HepG2 (cell line): ENCODE data around the gene F2RL2. TPM values are rescaled to one million over a fixed set of nuclear protein-coding genes. Genes with fewer than 3 reads are reported as not detected.

Experiments
- ATAC-seq: fragments of 200-7000 bp; cut with Tn5 transposase; 3 replicates; pipeline ENCODE4 v1.9.1; 2020; ENCODE audit warnings: mild to moderate bottlenecking, moderate library complexity
- BruUV-seq: library from RNA; stranded (reverse); fragments of 400-500 nt; replicated peaks from 2 replicates; lab custom pipeline; 2021; lab: Mats Ljungman, UMichigan
- CTCF ChIA-PET: fragments of 300-600 bp; formaldehyde crosslinking; extraction: SDS; loops from one replicate; lab custom pipeline; 2021; ENCODE audit warnings: low total read pairs, inconsistent platforms, low intra/inter-chr PET ratio; lab: Yijun Ruan, JAX
- POLR2A ChIA-PET: fragments of 350-600 bp; sonication (Branson Sonifier 250); formaldehyde crosslinking; loops from one replicate; lab custom pipeline; 2020; ENCODE audit warnings: antibody characterized with exemption, inconsistent platforms; lab: Yijun Ruan, JAX
- DNase-seq: peaks from one replicate; pipeline ENCODE4 v3.0.0-alpha.2; 2015; ENCODE audit warnings: low spot score
- FAIRE-seq: peaks from 3 replicates; lab custom pipeline; 2011; peaks lifted over from hg19 to GRCh38; lab: Jason Lieb, UNC
- H2AFZ ChIP-seq: one replicate; pipeline ENCODE4 v1.6.1; 2011; ENCODE audit warnings: low read length, inconsistent platforms
- H3K27ac ChIP-seq: fragments of 300-600 bp; 3 replicates; pipeline ENCODE4 v1.8.0; 2011; ENCODE audit warnings: mixed run types, mild to moderate bottlenecking, mixed read lengths, low read length, inconsistent platforms; ENCODE audit not compliant: insufficient read depth; ENCODE audit errors: extremely low read length
- H3K27me3 ChIP-seq, 2 experiments: fragments of 200-600 bp in 1 of 2; 2 replicates in 1 of 2; 3 replicates in 1 of 2; pipeline versions ENCODE4 v1.6.0 to v1.8.0; 2011; ENCODE audit warnings: low read length in 2 of 2, mild to moderate bottlenecking in 2 of 2, moderate library complexity in 2 of 2, inconsistent platforms in 1 of 2; ENCODE audit not compliant: insufficient read depth in 2 of 2, control insufficient read depth in 1 of 2
- H3K36me3 ChIP-seq, 2 experiments: fragments of 200-600 bp in 1 of 2; replicated peaks in 1 of 2; 2 replicates in 1 of 2; 3 replicates in 1 of 2; pipeline versions ENCODE4 v1.5.1 to v1.8.0; 2011; ENCODE audit warnings: low read length in 2 of 2, inconsistent platforms in 1 of 2; ENCODE audit not compliant: insufficient read depth in 2 of 2, control insufficient read depth in 1 of 2
- H3K4me1 ChIP-seq: 2 replicates; pipeline ENCODE4 v1.5.1; 2012; ENCODE audit warnings: low read length, inconsistent platforms; ENCODE audit not compliant: insufficient read depth
- H3K4me2 ChIP-seq: 2 replicates; pipeline ENCODE4 v1.6.0; 2011; ENCODE audit warnings: low read depth, low read length, inconsistent platforms
- H3K4me3 ChIP-seq, 3 experiments: fragments of 200-600 bp in 1 of 3; sonication (generic), shearing (Covaris generic) in 1 of 3; replicated peaks in 1 of 3; 2 replicates each; pipeline ENCODE4 v1.5.1; 2011 to 2016; ENCODE audit warnings: low read length in 3 of 3, inconsistent platforms in 2 of 3, low read depth in 2 of 3, mild to moderate bottlenecking in 2 of 3, control low read depth in 1 of 3, mixed read lengths in 1 of 3; ENCODE audit not compliant: insufficient read depth in 1 of 3
- H3K79me2 ChIP-seq: one replicate; pipeline ENCODE4 v1.6.1; 2011; ENCODE audit warnings: low read length, inconsistent platforms; ENCODE audit not compliant: insufficient read depth
- H3K9ac ChIP-seq: 2 replicates; pipeline ENCODE4 v1.6.0; 2011; ENCODE audit warnings: mild to moderate bottlenecking, low read depth, low read length, inconsistent platforms; ENCODE audit not compliant: insufficient read depth
- H3K9me3 ChIP-seq: 2 replicates; pipeline ENCODE4 v1.5.1; 2012; ENCODE audit warnings: mild to moderate bottlenecking, low read length
- H4K20me1 ChIP-seq: 2 replicates; pipeline ENCODE4 v1.6.0; 2011; ENCODE audit warnings: inconsistent platforms, mild to moderate bottlenecking, low read length, moderate library complexity; ENCODE audit not compliant: insufficient read depth
- BCL3 ChIP-seq: sonication (generic); formaldehyde crosslinking; IDR thresholded peaks from 2 replicates; pipeline ENCODE4 v1.5.1; 2020; ENCODE audit warnings: mild to moderate bottlenecking, missing genetic modification reagents, moderate library complexity
- HNF4A ChIP-seq: sonication (generic); formaldehyde crosslinking; IDR thresholded peaks from 2 replicates; pipeline ENCODE4 v1.4.0; 2020; ENCODE audit warnings: missing genetic modification reagents
- HNF4G ChIP-seq, 2 experiments: sonication (generic) in 1 of 2; formaldehyde crosslinking in 1 of 2; IDR thresholded peaks; 2 replicates each; pipeline versions ENCODE4 v1.4.0 to v1.6.1; 2011 to 2020; ENCODE audit warnings: borderline replicate concordance in 2 of 2, low read depth in 2 of 2, mild to moderate bottlenecking in 2 of 2, low read length in 1 of 2, missing genetic modification reagents in 1 of 2, moderate library complexity in 1 of 2
- HOMEZ ChIP-seq: IDR thresholded peaks from 2 replicates; pipeline ENCODE4 v1.6.1; 2016; ENCODE audit warnings: low read depth
- JUNB ChIP-seq: sonication (generic); formaldehyde crosslinking; IDR thresholded peaks from 2 replicates; pipeline ENCODE4 v1.8.0; 2022; ENCODE audit warnings: missing genetic modification reagents, mild to moderate bottlenecking, borderline replicate concordance
- POGZ ChIP-seq: sonication (generic); formaldehyde crosslinking; IDR thresholded peaks from 2 replicates; pipeline ENCODE4 v1.4.0; 2020; ENCODE audit warnings: mild to moderate bottlenecking, missing genetic modification reagents
- PRDM15 ChIP-seq: sonication (generic); formaldehyde crosslinking; IDR thresholded peaks from 2 replicates; pipeline ENCODE4 v1.4.0; 2020; ENCODE audit warnings: missing genetic modification reagents
- RARA ChIP-seq: IDR thresholded peaks from 2 replicates; pipeline ENCODE4 v1.6.1; 2016; ENCODE audit warnings: missing genetic modification reagents, missing compliant biosample characterization
- RFX5 ChIP-seq: IDR thresholded peaks from 2 replicates; pipeline ENCODE4 v1.6.1; 2011; ENCODE audit warnings: low read depth, low read length, improper control_type of control experiment
- RXRB ChIP-seq: IDR thresholded peaks from 2 replicates; pipeline ENCODE4 v1.6.1; 2016; ENCODE audit warnings: borderline replicate concordance, missing genetic modification reagents, missing compliant biosample characterization
- SOX13 ChIP-seq, 3 experiments: fragments of 450-650 bp in 1 of 3; sonication (generic) in 1 of 3; formaldehyde crosslinking in 1 of 3; IDR thresholded peaks in 2 of 3; conservative IDR thresholded peaks in 1 of 3; 2 replicates each; pipeline versions ENCODE4 v1.5.0 to v1.6.1; 2016 to 2020; ENCODE audit warnings: antibody characterized with exemption in 1 of 3, mild to moderate bottlenecking in 1 of 3, missing compliant biosample characterization in 1 of 3, missing genetic modification reagents in 1 of 3, moderate library complexity in 1 of 3
- ZEB1 ChIP-seq: IDR thresholded peaks from 2 replicates; pipeline ENCODE4 v1.6.1; 2012; ENCODE audit warnings: mild to moderate bottlenecking, low read depth, inconsistent platforms; ENCODE audit not compliant: insufficient replicate concordance
- ZMYM4 ChIP-seq: sonication (generic); formaldehyde crosslinking; IDR thresholded peaks from 2 replicates; pipeline ENCODE4 v1.8.1; 2023; ENCODE audit warnings: mild to moderate bottlenecking, missing genetic modification reagents
- ZNF343 ChIP-seq: sonication (generic); formaldehyde crosslinking; IDR thresholded peaks from 2 replicates; pipeline ENCODE4 v1.4.0; 2020; ENCODE audit warnings: mild to moderate bottlenecking, missing genetic modification reagents
- ZNF644 ChIP-seq: IDR thresholded peaks from 2 replicates; pipeline ENCODE4 v1.6.1; 2016; ENCODE audit warnings: low read depth
- WGBS: methylation state at CpG from one replicate; pipeline ENCODE4 v1.1.6; 2017; ENCODE audit warnings: low lambda C conversion rate; 5-methylcytosine and 5-hydroxymethylcytosine counted together
- in situ Hi-C: cut with HindIII; loops from 2 replicates; pipeline ENCODE4 v1.10.0; 2017; ENCODE audit warnings: low pct_unique_long_range_greater_than_20kb; ENCODE audit not compliant: extremely low pct_ligation_motif_present
- intact Hi-C: fragments of 100-400 bp; cut with micrococcal nuclease; formaldehyde crosslinking; loops from one replicate; pipeline ENCODE4 v1.10.0; 2022; ENCODE audit not compliant: unreplicated experiment
- polyA plus RNA-seq, 8 experiments: library from polyadenylated mRNA; depleted of rRNA in 3 of 8; stranded (reverse) in 7 of 8; unstranded in 1 of 8; fragments of >200 nt; fragmentation: Illumina TruSeq in 4 of 8; extraction: Trizol in 4 of 8; gene quantifications; 2 replicates each; pipeline versions ENCODE4 v1.2.1 to v1.2.3, GENCODE V29; 2011 to 2016; ENCODE audit warnings: low read depth in 4 of 8, missing spikeins in 1 of 8, mixed read lengths in 1 of 8; ENCODE audit not compliant: insufficient read depth in 1 of 8
- total RNA-seq, 5 experiments: library from RNA; depleted of rRNA; stranded (reverse); fragments of >200 nt; fragmentation: Illumina TruSeq; extraction: Trizol; gene quantifications; 2 replicates each; pipeline ENCODE4 v1.2.3, GENCODE V29; 2016; ENCODE audit warnings: low read depth in 1 of 5

Gene F2RL2
- total and polyA plus RNA-seq, 2 of the 13 experiments (the other 11 are each of a cell fraction or from before 2014, with no cell fraction given) = not detected

- no TSS peak for BruUV-seq
Measured at GRCh38 chr5:76667495-76667894, 44.3 kb upstream of the F2RL2 start.

More at GRCh38 chr5:76667495-76667894, 44.3 kb upstream of the F2RL2 start:
- H2AFZ ChIP-seq = no peak overlapping the region
- no peak overlapping the region for H3K9ac ChIP-seq
- CTCF ChIA-PET = no interaction called here
- H3K27me3 ChIP-seq = no peaks in the 10 kb centered on the region
- H3K79me2 ChIP-seq = no peaks in the 10 kb centered on the region
- H4K20me1 ChIP-seq = no peaks in the 10 kb centered on the region
- no peak overlapping the region for H3K27ac ChIP-seq
- H3K4me3 ChIP-seq = no peak overlapping the region
- peak; percentile 54 for FAIRE-seq
- intact Hi-C loops = no loop called here
- POLR2A ChIA-PET = no interaction called here
- H3K9me3 ChIP-seq = no peaks in the 10 kb centered on the region
- WGBS = 65% methylated on average over 2 of the region's 2 CpGs
- peaks cover 5 to 33% of the 10 kb centered on the region in 2 experiments for H3K36me3 ChIP-seq
- DNase-seq = peak; percentile 24
- H3K4me2 ChIP-seq = no peak overlapping the region
- in situ Hi-C loops = no loop called here
- ATAC-seq = peak; percentile 67
- H3K4me1 ChIP-seq = peaks cover 24% of the 10 kb centered on the region
- TF ChIP-seq ZMYM4 (CRISPR knock-in tag) = peak; percentile 53
- TF ChIP-seq ZNF644 (CRISPR knock-in tag) = 0 out of 2 replicates have a peak, but pooled peaks have one; percentile 28
- 0 out of 2 replicates have a peak, but pooled peaks have one; percentile 38 for TF ChIP-seq RXRB
- TF ChIP-seq ZEB1 = no peak
- TF ChIP-seq POGZ (CRISPR knock-in tag) = 0 out of 2 replicates have a peak, but pooled peaks have one; percentile 30
- no peak for TF ChIP-seq ZNF343
- TF ChIP-seq BCL3 (CRISPR knock-in tag) = no peak
- no peak for TF ChIP-seq HNF4G (IDR thresholded peaks at IDR 0.05; ENCODE audit: borderline replicate concordance, low read depth, low read length)
- TF ChIP-seq HNF4G (CRISPR knock-in tag; IDR thresholded peaks at IDR 0.05; ENCODE audit: borderline replicate concordance, low read depth) = no peak
- no peak for TF ChIP-seq JUNB (CRISPR knock-in tag)
- peak; percentile 54; the same call in 1 of the 2 replicates for TF ChIP-seq HOMEZ (CRISPR knock-in tag)
- peak; percentile 89 for TF ChIP-seq RARA (CRISPR knock-in tag)
- TF ChIP-seq HNF4A (CRISPR knock-in tag) = 0 out of 2 replicates have a peak, but pooled peaks have one; percentile 21
- TF ChIP-seq RFX5 = no peak
- no peak for TF ChIP-seq SOX13 (IDR thresholded peaks at IDR 0.05)
- 0 out of 4 replicates have a peak, but pooled peaks of 1 of the 2 experiments have one; percentile 11 for TF ChIP-seq SOX13 (CRISPR knock-in tag; conservative IDR thresholded peaks at IDR 0.05 in 1 of 2, IDR thresholded peaks at IDR 0.05 in 1 of 2)
- TF ChIP-seq PRDM15 (CRISPR knock-in tag) = no peak
